Fibroblast of mammary gland (primary cell): ENCODE data around the gene CLRN1.

Experiments used
- DNase-seq: peaks from one replicate; pipeline ENCODE4 v3.0.0-alpha.2; 2010; ENCODE audit warnings: low read depth
- H3K4me3 ChIP-seq: 2 replicates; pipeline ENCODE4 v1.5.1; 2011; ENCODE audit warnings: low read depth, mild to moderate bottlenecking, low read length, moderate library complexity; ENCODE audit not compliant: control insufficient read depth
- CTCF ChIP-seq: conservative IDR thresholded peaks from 2 replicates; pipeline ENCODE4 v1.5.1; 2011; ENCODE audit warnings: low read depth, low read length, inconsistent platforms; ENCODE audit not compliant: control insufficient read depth, insufficient read depth

CLRN1 gene

GRCh38 chr3:150876611-150877265 is 95.8 kb downstream of the CLRN1 start:
- no peak for TF ChIP-seq CTCF
- DNase-seq = no peak
- no peak overlapping the region for H3K4me3 ChIP-seq
